Body of pancreas (tissue), 4 donors: ENCODE results near the gene PIP5K1A. TPM values are rescaled to one million over a fixed set of nuclear protein-coding genes. Genes with fewer than 3 reads are reported as not detected.
A peak's percentile ranks its signal among the peaks of the same experiment; 100 is the strongest.

Source experiments
- ATAC-seq: fragments of 150-250 bp; one replicate; pipeline ENCODE4 v1.9.1; 2016
- DNase-seq, 4 donors: peaks; one replicate each; pipeline ENCODE4 v3.0.0-alpha.2; 2019
- H3K27ac ChIP-seq, 4 donors: fragments of 200-600 bp; sonication (generic); 1 replicate in 3 of 4; 2 replicates in 1 of 4; pipeline versions ENCODE4 v1.5.1 to v1.6.1; 2016 to 2019; ENCODE audit warnings: mild to moderate bottlenecking in 1 of 4, mixed read lengths in 1 of 4, moderate library complexity in 1 of 4
- H3K27me3 ChIP-seq, 2 donors: fragments of 200-600 bp; sonication (generic); one replicate each; pipeline ENCODE4 v1.6.0; 2016; ENCODE audit warnings: mild to moderate bottlenecking in 1 of 2
- H3K36me3 ChIP-seq, 2 donors: fragments of 200-600 bp; sonication (generic); replicated peaks in 1 of 2; 2 replicates each; pipeline ENCODE4 v1.5.1; 2016; ENCODE audit warnings: low read depth in 2 of 2; ENCODE audit not compliant: insufficient read depth in 1 of 2
- H3K4me1 ChIP-seq: fragments of 200-600 bp; sonication (generic); one replicate; pipeline ENCODE4 v1.6.0; 2016
- H3K4me3 ChIP-seq, 2 donors: fragments of 200-600 bp; sonication (generic); 1 replicate in 1 of 2; 2 replicates in 1 of 2; pipeline ENCODE4 v1.5.1; 2016 to 2019
- H3K9me3 ChIP-seq, 3 donors: fragments of 200-600 bp; sonication (generic); 1 replicate in 2 of 3; 2 replicates in 1 of 3; pipeline ENCODE4 v1.5.1; 2016
- POLR2A ChIP-seq, 3 donors: fragments of 450-650 bp; IDR thresholded peaks; one replicate each; pipeline ENCODE4 v1.6.1; 2016; ENCODE audit warnings: antibody characterized with exemption in 3 of 3, mild to moderate bottlenecking in 2 of 3
- WGBS, 2 donors: methylation state at CpG; one replicate each; pipeline ENCODE4 v1.1.5; 2017; 5-methylcytosine and 5-hydroxymethylcytosine counted together
- intact Hi-C: fragments of 100-400 bp; cut with DNase I; formaldehyde crosslinking; loops from one replicate; pipeline ENCODE4 v1.15.1; 2023
- total RNA-seq, 2 donors: library from RNA; depleted of rRNA; stranded (reverse); fragments of >200 nt; gene quantifications; one replicate each; pipeline ENCODE4 v1.1.0, GENCODE V29; 2016
- TF ChIP-seq, protein P1 (sequence below), 7 experiments: fragments of 450-650 bp in 4 of 7; fragments of 200-600 bp in 3 of 7; sonication (generic) in 3 of 7; IDR thresholded peaks; one replicate each; pipeline ENCODE4 v1.5.1; 2016 to 2019; ENCODE audit warnings: antibody characterized with exemption in 7 of 7

The PIP5K1A gene
- total RNA-seq, 2 donors from 2014 or later: 19.5 to 51.4 TPM

- Histone ChIP-seq H3K4me3 (peak within 1 kb of the TSS; percentile 20 to 59), H3K27me3 (no peaks in the 10 kb centered on the region), H3K4me1 (peaks cover 24% of the 10 kb centered on the region), H3K27ac (peak within 1 kb of the TSS; percentile 55 to 74 (median 64)), H3K36me3 (peaks cover under 1 to 3% of the 10 kb centered on the region in 2 donors), H3K9me3 (no peaks in the 10 kb centered on the region)
- DNase-seq (peak; percentile 96 to 99 (median 97)), ATAC-seq (peak; percentile 97)
- 0 to 1% methylated on average over 35 to 38 of the region's 38 CpGs for WGBS, 2 donors
- intact Hi-C loops: no loop called here
- TF ChIP-seq POLR2A (IDR thresholded peaks at IDR 0.05): peak in 2 of 3 donors; percentile 42 to 57
- TF ChIP-seq, protein P1, sequence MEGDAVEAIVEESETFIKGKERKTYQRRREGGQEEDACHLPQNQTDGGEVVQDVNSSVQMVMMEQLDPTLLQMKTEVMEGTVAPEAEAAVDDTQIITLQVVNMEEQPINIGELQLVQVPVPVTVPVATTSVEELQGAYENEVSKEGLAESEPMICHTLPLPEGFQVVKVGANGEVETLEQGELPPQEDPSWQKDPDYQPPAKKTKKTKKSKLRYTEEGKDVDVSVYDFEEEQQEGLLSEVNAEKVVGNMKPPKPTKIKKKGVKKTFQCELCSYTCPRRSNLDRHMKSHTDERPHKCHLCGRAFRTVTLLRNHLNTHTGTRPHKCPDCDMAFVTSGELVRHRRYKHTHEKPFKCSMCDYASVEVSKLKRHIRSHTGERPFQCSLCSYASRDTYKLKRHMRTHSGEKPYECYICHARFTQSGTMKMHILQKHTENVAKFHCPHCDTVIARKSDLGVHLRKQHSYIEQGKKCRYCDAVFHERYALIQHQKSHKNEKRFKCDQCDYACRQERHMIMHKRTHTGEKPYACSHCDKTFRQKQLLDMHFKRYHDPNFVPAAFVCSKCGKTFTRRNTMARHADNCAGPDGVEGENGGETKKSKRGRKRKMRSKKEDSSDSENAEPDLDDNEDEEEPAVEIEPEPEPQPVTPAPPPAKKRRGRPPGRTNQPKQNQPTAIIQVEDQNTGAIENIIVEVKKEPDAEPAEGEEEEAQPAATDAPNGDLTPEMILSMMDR (IDR thresholded peaks at IDR 0.05): peak in 4 of 7 experiments; percentile 35 to 59 (median 38)
These were observed 32.4 kb upstream of the PIP5K1A start, which contains the start of the genes LYSMD1 and SCNM1 for GRCh38 chr1:151165738-151166504. LYSMD1 (minus strand) TSS chr1:151165902; CDS start chr1:151165258, 644 bp downstream. SCNM1 (plus strand) TSS chr1:151166144; CDS start chr1:151166153, 9 bp downstream.

DNA sequence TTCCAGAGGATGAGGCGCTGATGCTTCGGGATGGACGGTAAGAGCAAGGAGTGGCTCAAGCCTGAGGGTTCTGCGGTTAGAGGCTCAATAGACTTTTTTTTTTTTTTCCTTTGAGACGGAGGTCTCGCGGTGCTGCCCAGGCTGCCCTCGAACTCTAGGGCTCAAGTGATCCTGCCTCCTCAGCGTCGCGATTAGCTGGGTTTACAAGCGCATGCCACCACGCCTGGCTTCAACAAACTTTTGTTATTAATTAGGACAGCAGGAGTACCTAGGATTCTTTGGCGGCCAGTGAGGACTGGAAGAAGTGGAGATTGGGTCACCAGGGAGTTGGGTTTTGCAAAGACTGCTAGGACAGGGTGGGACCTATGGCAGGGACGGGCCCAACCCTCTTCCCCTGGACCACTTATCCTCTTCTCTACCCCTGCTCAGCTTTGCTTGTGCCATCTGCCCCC lies 31.8 kb upstream of the PIP5K1A start:
- intact Hi-C loops: no loop called here
- Histone ChIP-seq H3K27me3 (no peaks in the 10 kb centered on the region), H3K4me1 (peaks cover 24% of the 10 kb centered on the region), H3K27ac (peak overlapping the region in 2 of 4 donors; percentile 73 to 74), H3K9me3 (no peaks in the 10 kb centered on the region), H3K4me3 (peak overlapping the region; percentile 6 to 59), H3K36me3 (peaks cover 0 to 5% of the 10 kb centered on the region in 2 donors)
- DNase-seq (no peak), ATAC-seq (peak; percentile 2)
- 2 to 4% methylated on average over 15 of the region's 15 CpGs for WGBS, 2 donors
- TF ChIP-seq, protein P1 (IDR thresholded peaks at IDR 0.05): no peak
- TF ChIP-seq POLR2A (IDR thresholded peaks at IDR 0.05): no peak

GRCh38 chr1:151167116-151167515 lies 31.2 kb upstream of the PIP5K1A start:
- Histone ChIP-seq H3K27me3 (no peaks in the 10 kb centered on the region), H3K4me1 (peaks cover 24% of the 10 kb centered on the region), H3K36me3 (peaks cover 0 to 5% of the 10 kb centered on the region in 2 donors), H3K9me3 (no peaks in the 10 kb centered on the region), H3K4me3 (no peak overlapping the region), H3K27ac (no peak overlapping the region)
- 80 to 85% methylated on average over 6 of the region's 6 CpGs for WGBS, 2 donors
- DNase-seq (no peak), ATAC-seq (no peak)
- intact Hi-C loops: no loop called here
- no peak for TF ChIP-seq POLR2A (IDR thresholded peaks at IDR 0.05)
- TF ChIP-seq, protein P1 (IDR thresholded peaks at IDR 0.05): no peak

GRCh38 chr1:151171190-151171589 lies 27.2 kb upstream of the PIP5K1A start:
- DNase-seq: no peak
- no peak for ATAC-seq
- intact Hi-C loops: no loop called here
- no peak overlapping the region for H3K27ac ChIP-seq
- H3K36me3 ChIP-seq: peaks cover 0 to 5% of the 10 kb centered on the region in 2 donors
- H3K27me3 ChIP-seq: no peaks in the 10 kb centered on the region
- WGBS, 2 donors: 45 to 89% methylated on average over 2 to 5 of the region's 5 CpGs
- H3K4me1 ChIP-seq: peaks cover 11% of the 10 kb centered on the region
- no peak overlapping the region for H3K4me3 ChIP-seq
- no peak for TF ChIP-seq POLR2A (IDR thresholded peaks at IDR 0.05)
- TF ChIP-seq, protein P1 (IDR thresholded peaks at IDR 0.05): no peak
- no peaks in the 10 kb centered on the region for H3K9me3 ChIP-seq
